ENCODE measurements around the gene GLRX5. TPM values are rescaled to one million over a fixed set of nuclear protein-coding genes. Genes with fewer than 3 reads are reported as not detected.
"Not testable (repeated sequence)": the region's sequence is repeated elsewhere in the genome, so short reads cannot be mapped to it uniquely, and the experiment has no call there.

Gene GLRX5
- total RNA-seq, 1 experiment from 2014 or later: 132 TPM

- Histone ChIP-seq H3K27ac (no peak overlapping the region), H3K4me3 (no peak overlapping the region), H3K36me3 (peaks cover 19% of the 10 kb centered on the region), H3K9me3 (replicated peaks) (no peaks in the 10 kb centered on the region), H3K27me3 (no peaks in the 10 kb centered on the region), H3K4me1 (peaks cover 43% of the 10 kb centered on the region)
- DNase-seq: no peak
Measured at GRCh38 chr14:95505030-95505589, 29.7 kb upstream of the GLRX5 start.

GRCh38 chr14:95507174-95507573 is 27.7 kb upstream of the GLRX5 start:
- DNase-seq: no peak
- Histone ChIP-seq H3K27ac (no peak overlapping the region), H3K4me1 (peaks cover 43% of the 10 kb centered on the region), H3K36me3 (peaks cover 25% of the 10 kb centered on the region), H3K4me3 (no peak overlapping the region), H3K27me3 (no peaks in the 10 kb centered on the region), H3K9me3 (replicated peaks) (no peaks in the 10 kb centered on the region)

- Histone ChIP-seq H3K9me3 (replicated peaks) (no peaks in the 10 kb centered on the region), H3K4me1 (peaks cover 39% of the 10 kb centered on the region), H3K4me3 (no peak overlapping the region), H3K27me3 (no peaks in the 10 kb centered on the region), H3K36me3 (peaks cover 23% of the 10 kb centered on the region), H3K27ac (peak overlapping the region; percentile 23)
- DNase-seq: peak; percentile 81 to 85
Measured at GRCh38 chr14:95507701-95508103, 27.1 kb upstream of the GLRX5 start.

GRCh38 chr14:95508377-95508776 is 26.5 kb upstream of the GLRX5 start:
- no peak for DNase-seq
- H3K27ac ChIP-seq: peak overlapping the region; percentile 23
- peaks cover 22% of the 10 kb centered on the region for H3K36me3 ChIP-seq
- H3K27me3 ChIP-seq: no peaks in the 10 kb centered on the region
- no peaks in the 10 kb centered on the region for H3K9me3 ChIP-seq (replicated peaks)
- peaks cover 44% of the 10 kb centered on the region for H3K4me1 ChIP-seq
- H3K4me3 ChIP-seq: no peak overlapping the region

GRCh38 chr14:95509495-95509894 is 25.4 kb upstream of the GLRX5 start:
- Histone ChIP-seq H3K27ac (no peak overlapping the region), H3K27me3 (no peaks in the 10 kb centered on the region), H3K36me3 (peaks cover 17% of the 10 kb centered on the region), H3K4me1 (peaks cover 43% of the 10 kb centered on the region), H3K9me3 (replicated peaks) (no peaks in the 10 kb centered on the region), H3K4me3 (no peak overlapping the region)
- DNase-seq: no peak

GRCh38 chr14:95510344-95510743 is 24.5 kb upstream of the GLRX5 start:
- H3K27me3 ChIP-seq; DNase-seq; H3K4me3 ChIP-seq; H3K9me3 ChIP-seq (replicated peaks); H3K27ac ChIP-seq: not testable (repeated sequence)
- peaks cover 17% of the 10 kb centered on the region for H3K36me3 ChIP-seq
- H3K4me1 ChIP-seq: peaks cover 36% of the 10 kb centered on the region

- peaks cover 36% of the 10 kb centered on the region for H3K4me1 ChIP-seq
Measured at GRCh38 chr14:95510804-95511203, 24.0 kb upstream of the GLRX5 start.

GRCh38 chr14:95511687-95512086 is 23.2 kb upstream of the GLRX5 start:
- Histone ChIP-seq H3K27ac (no peak overlapping the region), H3K4me1 (peaks cover 36% of the 10 kb centered on the region), H3K27me3 (no peaks in the 10 kb centered on the region)

More at GRCh38 chr14:95510804-95511203, 24.0 kb upstream of the GLRX5 start:
- H3K27ac ChIP-seq: no peak overlapping the region
- H3K9me3 ChIP-seq (replicated peaks): no peaks in the 10 kb centered on the region
- DNase-seq: no peak
- H3K36me3 ChIP-seq: peaks cover 14% of the 10 kb centered on the region
- no peak overlapping the region for H3K4me3 ChIP-seq
- no peaks in the 10 kb centered on the region for H3K27me3 ChIP-seq

GRCh38 chr14:95513291-95513690 is 21.6 kb upstream of the GLRX5 start:
- Histone ChIP-seq H3K9me3 (replicated peaks) (no peaks in the 10 kb centered on the region), H3K27me3 (no peaks in the 10 kb centered on the region), H3K4me1 (peaks cover 29% of the 10 kb centered on the region), H3K27ac (no peak overlapping the region), H3K4me3 (no peak overlapping the region), H3K36me3 (peaks cover 10% of the 10 kb centered on the region; the same call in 1 of the 2 replicates)
- DNase-seq: no peak

More at GRCh38 chr14:95511687-95512086, 23.2 kb upstream of the GLRX5 start:
- peaks cover 10% of the 10 kb centered on the region for H3K36me3 ChIP-seq
- no peak for DNase-seq
- no peak overlapping the region for H3K4me3 ChIP-seq
- no peaks in the 10 kb centered on the region for H3K9me3 ChIP-seq (replicated peaks)

GRCh38 chr14:95514131-95515079 is 20.4 kb upstream of the GLRX5 start:
- no peaks in the 10 kb centered on the region for H3K9me3 ChIP-seq (replicated peaks)
- peak overlapping the region; percentile 79 for H3K4me3 ChIP-seq
- peak overlapping the region; percentile 91 for H3K27ac ChIP-seq
- peak; percentile 73 to 77 for DNase-seq
- no peaks in the 10 kb centered on the region for H3K27me3 ChIP-seq
- H3K36me3 ChIP-seq: peaks cover 10% of the 10 kb centered on the region; the same call in 1 of the 2 replicates
- H3K4me1 ChIP-seq: peaks cover 23% of the 10 kb centered on the region

- Histone ChIP-seq H3K36me3 (peaks cover 6% of the 10 kb centered on the region; the same call in 1 of the 2 replicates), H3K4me1 (peaks cover 23% of the 10 kb centered on the region), H3K9me3 (replicated peaks) (no peaks in the 10 kb centered on the region), H3K4me3 (peak overlapping the region; percentile 79), H3K27me3 (no peaks in the 10 kb centered on the region), H3K27ac (peak overlapping the region; percentile 91)
- peak; percentile 97 to 98 for DNase-seq
Measured at GRCh38 chr14:95515080-95515489, 19.8 kb upstream of the GLRX5 start.

GRCh38 chr14:95515596-95516552 is 19.0 kb upstream of the GLRX5 start:
- Histone ChIP-seq H3K4me3 (peak overlapping the region; percentile 79), H3K27me3 (no peaks in the 10 kb centered on the region), H3K27ac (peak overlapping the region; percentile 91), H3K36me3 (peaks cover 6% of the 10 kb centered on the region; the same call in 1 of the 2 replicates), H3K9me3 (replicated peaks) (no peaks in the 10 kb centered on the region), H3K4me1 (peaks cover 23% of the 10 kb centered on the region)
- peak; percentile 83 for DNase-seq

GRCh38 chr14:95516554-95517181 is 18.2 kb upstream of the GLRX5 start, which contains the start of gene SYNE3:
TSS of gene SYNE3 (minus strand) at chr14:95516650. CDS start at chr14:95475821, 40,829 bp downstream.
- DNase-seq: peak; percentile 70
- Histone ChIP-seq H3K4me1 (peaks cover 23% of the 10 kb centered on the region), H3K27ac (peak within 1 kb of the TSS; percentile 91)

More at GRCh38 chr14:95516554-95517181, 18.2 kb upstream of the GLRX5 start, which contains the start of gene SYNE3:
- peak within 1 kb of the TSS; percentile 79 for H3K4me3 ChIP-seq
- H3K9me3 ChIP-seq (replicated peaks): no peaks in the 10 kb centered on the region
- no peaks in the 10 kb centered on the region for H3K27me3 ChIP-seq
- H3K36me3 ChIP-seq: peaks cover 5% of the 10 kb centered on the region; the same call in 1 of the 2 replicates

Measured in SJCRH30 (cell line).